BE2C (cell line): ENCODE results near the gene ELOF1.
A peak's percentile ranks its signal among the peaks of the same experiment; 100 is the strongest.

Experiments used
- DNase-seq: peaks from one replicate; pipeline ENCODE4 v3.0.0-alpha.2; 2020
- H3K27me3 ChIP-seq: fragments of 250-450 bp; sonication (Bioruptor Pico); 2 replicates; pipeline ENCODE4 v1.5.1; 2020; ENCODE audit warnings: mild to moderate bottlenecking
- H3K36me3 ChIP-seq: fragments of 250-450 bp; sonication (Bioruptor Pico); 2 replicates; pipeline ENCODE4 v1.5.1; 2020; ENCODE audit warnings: mild to moderate bottlenecking
- H3K4me1 ChIP-seq: fragments of 250-450 bp; sonication (Bioruptor Pico); 2 replicates; pipeline ENCODE4 v1.5.1; 2020
- H3K4me3 ChIP-seq: 2 replicates; pipeline ENCODE4 v1.5.1; 2011; ENCODE audit warnings: low read depth, low read length
- H3K9me3 ChIP-seq: fragments of 250-450 bp; sonication (Bioruptor Pico); 2 replicates; pipeline ENCODE4 v1.5.1; 2020
- CTCF ChIP-seq: IDR thresholded peaks from 2 replicates; pipeline ENCODE4 v1.5.1; 2012; ENCODE audit warnings: mild to moderate bottlenecking, low read depth, low read length

The ELOF1 gene

GRCh38 chr19:11505504-11506100 is 53.4 kb downstream of the ELOF1 start, which contains the start of gene ZNF653:
TSS of gene ZNF653 (minus strand) at chr19:11505839. CDS start at chr19:11505786, 53 bp downstream.
- Histone ChIP-seq H3K4me1 (peaks cover 5% of the 10 kb centered on the region), H3K9me3 (no peaks in the 10 kb centered on the region), H3K27me3 (no peaks in the 10 kb centered on the region), H3K4me3 (peak within 1 kb of the TSS; percentile 66), H3K36me3 (peaks cover 14% of the 10 kb centered on the region)
- peak; percentile 95 for DNase-seq
- no peak for TF ChIP-seq CTCF

DNA sequence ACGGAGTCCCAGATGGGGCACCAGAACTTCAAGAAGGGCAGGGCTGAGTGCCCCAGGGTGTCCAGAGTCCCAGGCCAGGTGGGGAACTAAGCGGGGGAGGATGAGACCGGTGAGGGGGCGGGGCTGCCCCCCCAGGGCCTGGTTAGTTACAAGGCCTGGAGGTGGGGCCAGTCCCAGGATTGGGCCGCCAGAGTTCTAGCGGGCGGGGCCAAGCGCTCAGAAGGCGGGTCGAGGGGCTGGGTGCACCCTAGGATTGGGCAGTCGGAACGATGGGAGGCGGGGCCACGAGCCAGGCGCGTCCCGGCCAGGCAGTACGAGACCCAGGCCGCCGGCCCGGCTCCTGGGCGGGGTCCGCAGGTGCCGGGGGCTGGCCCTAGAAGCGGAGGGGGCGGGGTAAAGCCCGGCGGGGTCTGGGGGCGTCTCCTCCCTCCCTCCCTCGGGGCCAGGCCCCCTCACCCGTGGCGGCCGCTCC is 54.0 kb downstream of the ELOF1 start:
- DNase-seq: peak; percentile 98
- H3K4me3 ChIP-seq: peak overlapping the region; percentile 66
- no peaks in the 10 kb centered on the region for H3K9me3 ChIP-seq

GRCh38 chr19:11504502-11505031 is 54.5 kb downstream of the ELOF1 start:
- Histone ChIP-seq H3K27me3 (no peaks in the 10 kb centered on the region), H3K4me1 (peaks cover 5% of the 10 kb centered on the region), H3K36me3 (peaks cover 12% of the 10 kb centered on the region), H3K4me3 (peak overlapping the region; percentile 66), H3K9me3 (no peaks in the 10 kb centered on the region)
- DNase-seq: no peak
- no peak for TF ChIP-seq CTCF

More for the DNA sequence above, 54.0 kb downstream of the ELOF1 start:
- H3K36me3 ChIP-seq: peaks cover 12% of the 10 kb centered on the region
- no peak for TF ChIP-seq CTCF
- no peaks in the 10 kb centered on the region for H3K27me3 ChIP-seq
- peaks cover 5% of the 10 kb centered on the region for H3K4me1 ChIP-seq
